HepG2 (cell line): ENCODE measurements around the gene KDM8. TPM values are rescaled to one million over a fixed set of nuclear protein-coding genes. Genes with fewer than 3 reads are reported as not detected.

Experiments
- CCAR2 ChIP-seq: fragments of 200-400 bp; formaldehyde crosslinking; optimal IDR thresholded peaks from 2 replicates; pipeline ENCODE3; 2018; ENCODE audit warnings: low read depth, mild to moderate bottlenecking, low read length, moderate library complexity
- EP300 ChIP-seq, 3 experiments: sonication (generic) in 1 of 3; formaldehyde crosslinking in 1 of 3; IDR thresholded peaks; 2 replicates each; pipeline versions ENCODE4 v1.5.1 to v1.6.1; 2011 to 2020; ENCODE audit warnings: low read depth in 2 of 3, low read length in 2 of 3, borderline replicate concordance in 1 of 3, improper control_type of control experiment in 1 of 3, mild to moderate bottlenecking in 1 of 3, missing genetic modification reagents in 1 of 3, moderate library complexity in 1 of 3
- ESRRA ChIP-seq: sonication (generic); formaldehyde crosslinking; IDR thresholded peaks from 2 replicates; pipeline ENCODE4 v1.5.1; 2020; ENCODE audit warnings: mild to moderate bottlenecking, low read depth, missing genetic modification reagents
- ETV6 ChIP-seq: sonication (generic); formaldehyde crosslinking; conservative IDR thresholded peaks from 2 replicates; pipeline ENCODE4 v1.4.0; 2020; ENCODE audit warnings: missing genetic modification reagents
- FOXA1 ChIP-seq, 2 experiments: fragments of 450-650 bp in 1 of 2; sonication (generic) in 1 of 2; formaldehyde crosslinking in 1 of 2; IDR thresholded peaks; 2 replicates each; pipeline versions ENCODE4 v1.4.0 to v1.6.1; 2016 to 2020; ENCODE audit warnings: missing genetic modification reagents in 1 of 2
- FOXA3 ChIP-seq: IDR thresholded peaks from 2 replicates; pipeline ENCODE4 v1.6.1; 2016; ENCODE audit warnings: missing genetic modification reagents, missing compliant biosample characterization
- HINFP ChIP-seq: sonication (generic); formaldehyde crosslinking; IDR thresholded peaks from 2 replicates; pipeline ENCODE4 v1.4.0; 2020; ENCODE audit warnings: low read depth, mild to moderate bottlenecking, missing genetic modification reagents
- IRF9 ChIP-seq: sonication (generic); formaldehyde crosslinking; IDR thresholded peaks from 2 replicates; pipeline ENCODE4 v1.8.0; 2022; ENCODE audit warnings: missing genetic modification reagents, mild to moderate bottlenecking, borderline replicate concordance
- NFKBIZ ChIP-seq: IDR thresholded peaks from 2 replicates; pipeline ENCODE4 v1.6.1; 2018; ENCODE audit warnings: missing genetic modification reagents, missing compliant biosample characterization
- NR2F2 ChIP-seq: IDR thresholded peaks from 2 replicates; pipeline ENCODE4 v1.6.1; 2012; ENCODE audit warnings: low read depth, inconsistent platforms, borderline replicate concordance
- NR2F6 ChIP-seq, 2 experiments: IDR thresholded peaks; 2 replicates each; pipeline ENCODE4 v1.6.1; 2016; ENCODE audit warnings: antibody characterized with exemption in 1 of 2, mild to moderate bottlenecking in 1 of 2
- PAXIP1 ChIP-seq: sonication (generic); formaldehyde crosslinking; conservative IDR thresholded peaks from 2 replicates; pipeline ENCODE4 v1.4.0; 2020; ENCODE audit warnings: mild to moderate bottlenecking, missing genetic modification reagents, moderate library complexity
- SATB2 ChIP-seq: sonication (generic); formaldehyde crosslinking; IDR thresholded peaks from 2 replicates; pipeline ENCODE4 v1.5.0; 2020; ENCODE audit warnings: missing genetic modification reagents
- SMARCE1 ChIP-seq: fragments of 450-650 bp; IDR thresholded peaks from 2 replicates; pipeline ENCODE4 v1.6.1; 2017; ENCODE audit warnings: borderline replicate concordance
- TBL1XR1 ChIP-seq: fragments of 150-350 bp; IDR thresholded peaks from 2 replicates; pipeline ENCODE4 v1.6.1; 2014; ENCODE audit warnings: borderline replicate concordance, low read length; ENCODE audit not compliant: partially characterized antibody
- THAP8 ChIP-seq: sonication (generic); formaldehyde crosslinking; IDR thresholded peaks from 2 replicates; pipeline ENCODE4 v1.5.1; 2020; ENCODE audit warnings: missing genetic modification reagents, mild to moderate bottlenecking, borderline replicate concordance
- ZFY ChIP-seq: sonication (generic); formaldehyde crosslinking; IDR thresholded peaks from 2 replicates; pipeline ENCODE4 v1.4.0; 2020; ENCODE audit warnings: missing genetic modification reagents
- ZNF281 ChIP-seq: sonication (generic); formaldehyde crosslinking; IDR thresholded peaks from 2 replicates; pipeline ENCODE4 v1.4.0; 2020; ENCODE audit warnings: missing genetic modification reagents, borderline replicate concordance
- polyA plus RNA-seq, 8 experiments: library from polyadenylated mRNA; depleted of rRNA in 3 of 8; stranded (reverse) in 7 of 8; unstranded in 1 of 8; fragments of >200 nt; fragmentation: Illumina TruSeq in 4 of 8; extraction: Trizol in 4 of 8; gene quantifications; 2 replicates each; pipeline versions ENCODE4 v1.2.1 to v1.2.3, GENCODE V29; 2011 to 2016; ENCODE audit warnings: low read depth in 4 of 8, missing spikeins in 1 of 8, mixed read lengths in 1 of 8; ENCODE audit not compliant: insufficient read depth in 1 of 8
- total RNA-seq, 5 experiments: library from RNA; depleted of rRNA; stranded (reverse); fragments of >200 nt; fragmentation: Illumina TruSeq; extraction: Trizol; gene quantifications; 2 replicates each; pipeline ENCODE4 v1.2.3, GENCODE V29; 2016; ENCODE audit warnings: low read depth in 1 of 5

Gene KDM8
- total and polyA plus RNA-seq, 2 of the 13 experiments (the other 11 are each of a cell fraction or from before 2014, with no cell fraction given): 3.3 to 8.6 TPM

GRCh38 chr16:27258241-27258734 is 55.0 kb downstream of the KDM8 start (continued):
- TF ChIP-seq PAXIP1 (CRISPR knock-in tag) (peak; percentile 33; the same call in 1 of the 2 replicates), FOXA1 (IDR thresholded peaks at IDR 0.05) (no peak), FOXA1 (CRISPR knock-in tag; IDR thresholded peaks at IDR 0.05) (peak; percentile 91), ESRRA (no peak), IRF9 (CRISPR knock-in tag) (no peak), EP300 (IDR thresholded peaks at IDR 0.05; ENCODE audit: low read depth in 2 of 2, low read length in 2 of 2) (peak in 1 of 2 experiments; percentile 49; a peak in 1 of 4 replicates), EP300 (CRISPR knock-in tag; IDR thresholded peaks at IDR 0.05; ENCODE audit: borderline replicate concordance) (0 out of 2 replicates have a peak, but pooled peaks have one; percentile 10), NFKBIZ (CRISPR knock-in tag) (0 out of 2 replicates have a peak, but pooled peaks have one; percentile 26), TBL1XR1 (no peak), ZNF281 (CRISPR knock-in tag) (no peak), NR2F6 (IDR thresholded peaks at IDR 0.05) (0 out of 2 replicates have a peak, but pooled peaks have one; percentile 13), NR2F6 (CRISPR knock-in tag; IDR thresholded peaks at IDR 0.05) (0 out of 2 replicates have a peak, but pooled peaks have one; percentile 19), SATB2 (CRISPR knock-in tag) (no peak), NR2F2 (no peak), FOXA3 (CRISPR knock-in tag) (peak; percentile 87), CCAR2 (no peak), THAP8 (CRISPR knock-in tag) (no peak), ETV6 (CRISPR knock-in tag) (0 out of 2 replicates have a peak, but pooled peaks have one; percentile 38), HINFP (CRISPR knock-in tag) (no peak), ZFY (CRISPR knock-in tag) (peak; percentile 37; the same call in 1 of the 2 replicates), SMARCE1 (no peak)
